GM12878 (cell line): ENCODE results near the gene LTK. TPM values are rescaled to one million over a fixed set of nuclear protein-coding genes. Genes with fewer than 3 reads are reported as not detected.

ENCODE experiments used
- ATAC-seq: fragments of 200-7000 bp; cut with Tn5 transposase; 3 replicates; pipeline ENCODE4 v1.9.1; 2020; ENCODE audit warnings: mild to moderate bottlenecking, moderate library complexity
- BruUV-seq: library from RNA; stranded (reverse); fragments of 400-500 nt; replicated peaks from 2 replicates; lab custom pipeline; 2021; lab: Mats Ljungman, UMichigan
- CTCF ChIA-PET: fragments of 300-600 bp; sonication (Branson Sonifier 250); formaldehyde crosslinking; extraction: SDS; loops from one replicate; lab custom pipeline; 2021; ENCODE audit warnings: inconsistent platforms; lab: Yijun Ruan, JAX
- POLR2A ChIA-PET: fragments of 350-600 bp; formaldehyde crosslinking; extraction: SDS; loops from one replicate; lab custom pipeline; 2021; ENCODE audit warnings: inconsistent platforms; lab: Charles Lee
- RAD21 ChIA-PET: fragments of 300-600 bp; sonication (Branson Sonifier 250); formaldehyde crosslinking; loops from one replicate; lab custom pipeline; 2023; ENCODE audit warnings: antibody characterized with exemption; ENCODE audit not compliant: unreplicated experiment; lab: Charles Lee
- SMC1A ChIA-PET: fragments of 300-600 bp; sonication (Branson Sonifier 250); formaldehyde crosslinking; loops from one replicate; lab custom pipeline; 2023; ENCODE audit not compliant: unreplicated experiment, uncharacterized antibody; lab: Charles Lee
- DNase-seq: peaks from one replicate; pipeline ENCODE4 v3.0.0-alpha.2; 2011; ENCODE audit warnings: low read depth, low spot score
- FAIRE-seq: peaks from 3 replicates; lab custom pipeline; 2011; peaks lifted over from hg19 to GRCh38; lab: Jason Lieb, UNC
- H2AFZ ChIP-seq: 2 replicates; pipeline ENCODE4 v1.6.0; 2011; ENCODE audit warnings: low read depth, low read length, control low read depth; ENCODE audit not compliant: control insufficient read depth
- H3K27ac ChIP-seq: 2 replicates; pipeline ENCODE4 v1.5.1; 2011; ENCODE audit warnings: control low read depth; ENCODE audit not compliant: control insufficient read depth, insufficient read depth
- H3K27me3 ChIP-seq, 2 experiments: replicated peaks in 1 of 2; 2 replicates each; pipeline versions ENCODE4 v1.6.0 to v1.6.1; 2011; ENCODE audit warnings: low read length in 1 of 2; ENCODE audit not compliant: control insufficient read depth in 2 of 2, insufficient read depth in 2 of 2
- H3K36me3 ChIP-seq, 2 experiments: 2 replicates each; pipeline ENCODE4 v1.5.1; 2011; ENCODE audit warnings: low read length in 1 of 2; ENCODE audit not compliant: control insufficient read depth in 2 of 2, insufficient read depth in 2 of 2
- H3K4me1 ChIP-seq: 2 replicates; pipeline ENCODE4 v1.6.1; 2011; ENCODE audit warnings: mild to moderate bottlenecking, low read length, moderate library complexity, mixed read lengths; ENCODE audit not compliant: control insufficient read depth, insufficient read depth
- H3K4me2 ChIP-seq: 2 replicates; pipeline ENCODE4 v1.6.0; 2011; ENCODE audit warnings: control low read depth; ENCODE audit not compliant: control insufficient read depth, insufficient read depth
- H3K4me3 ChIP-seq: fragments of 200-600 bp; sonication (generic); 2 replicates; pipeline ENCODE4 v1.5.1; 2016
- H3K79me2 ChIP-seq: 2 replicates; pipeline ENCODE4 v1.6.0; 2011; ENCODE audit warnings: low read length; ENCODE audit not compliant: control insufficient read depth, insufficient read depth
- H3K9ac ChIP-seq: 2 replicates; pipeline ENCODE4 v1.8.0; 2011; ENCODE audit warnings: low read length, control low read depth, mixed read lengths; ENCODE audit not compliant: control insufficient read depth, insufficient read depth
- H3K9me3 ChIP-seq: replicated peaks from 3 replicates; pipeline ENCODE4 v1.5.1; 2011; ENCODE audit warnings: mild to moderate bottlenecking, low read length; ENCODE audit not compliant: control insufficient read depth, insufficient read depth
- H4K20me1 ChIP-seq: 2 replicates; pipeline ENCODE4 v1.6.0; 2011; ENCODE audit not compliant: control insufficient read depth, insufficient read depth
- EZH2 ChIP-seq: IDR thresholded peaks from 2 replicates; pipeline ENCODE4 v1.6.1; 2012; ENCODE audit warnings: low read depth, mild to moderate bottlenecking, control low read depth, inconsistent platforms, low read length, borderline replicate concordance; ENCODE audit not compliant: control insufficient read depth
- LARP7 ChIP-seq: fragments of 450-650 bp; IDR thresholded peaks from 2 replicates; pipeline ENCODE4 v1.6.1; 2017; ENCODE audit warnings: mild to moderate bottlenecking
- MLLT1 ChIP-seq: fragments of 450-650 bp; IDR thresholded peaks from 2 replicates; pipeline ENCODE4 v1.6.1; 2016; ENCODE audit warnings: mild to moderate bottlenecking
- NR2C1 ChIP-seq: fragments of 450-650 bp; IDR thresholded peaks from 2 replicates; pipeline ENCODE4 v1.6.1; 2017; ENCODE audit warnings: antibody characterized with exemption, mild to moderate bottlenecking, moderate library complexity
- RBBP5 ChIP-seq: fragments of 200-600 bp; sonication (generic); conservative IDR thresholded peaks from 2 replicates; pipeline ENCODE4 v1.6.1; 2016
- RUNX3 ChIP-seq: IDR thresholded peaks from 2 replicates; pipeline ENCODE4 v1.6.1; 2012; ENCODE audit warnings: low read length, inconsistent platforms
- SIX5 ChIP-seq: IDR thresholded peaks from 2 replicates; pipeline ENCODE4 v1.6.1; 2011; ENCODE audit warnings: mild to moderate bottlenecking, low read depth, low read length, moderate library complexity; ENCODE audit not compliant: severe bottlenecking
- SKIL ChIP-seq: fragments of 450-650 bp; IDR thresholded peaks from 2 replicates; pipeline ENCODE4 v1.6.1; 2017; ENCODE audit warnings: mild to moderate bottlenecking, low read depth, inconsistent platforms; ENCODE audit not compliant: poor library complexity, severe bottlenecking
- SMARCA5 ChIP-seq: fragments of 450-650 bp; IDR thresholded peaks from 2 replicates; pipeline ENCODE4 v1.6.1; 2017; ENCODE audit warnings: mild to moderate bottlenecking
- SREBF1 ChIP-seq: IDR thresholded peaks from 2 replicates; pipeline ENCODE4 v1.6.1; 2012; ENCODE audit warnings: mild to moderate bottlenecking, low read length
- STAT3 ChIP-seq: IDR thresholded peaks from 2 replicates; pipeline ENCODE4 v1.6.1; 2011; ENCODE audit warnings: low read depth, low read length, improper control_type of control experiment
- SUZ12 ChIP-seq: fragments of 200-600 bp; sonication (generic); IDR thresholded peaks from one replicate; pipeline ENCODE4 v1.6.1; 2018; ENCODE audit warnings: antibody characterized with exemption, mild to moderate bottlenecking; ENCODE audit not compliant: unreplicated experiment
- USF1 ChIP-seq: IDR thresholded peaks from 2 replicates; pipeline ENCODE4 v1.6.1; 2011; ENCODE audit warnings: borderline replicate concordance, low read depth, mild to moderate bottlenecking, moderate library complexity, mixed read lengths, low read length; ENCODE audit not compliant: insufficient read depth; ENCODE audit errors: extremely low read length
- ZBED1 ChIP-seq: IDR thresholded peaks from 2 replicates; pipeline ENCODE4 v1.6.1; 2016; ENCODE audit warnings: borderline replicate concordance
- ZBTB33 ChIP-seq: fragments of 450-650 bp; IDR thresholded peaks from 2 replicates; pipeline ENCODE4 v1.6.1; 2017; ENCODE audit warnings: mild to moderate bottlenecking
- ZNF207 ChIP-seq: fragments of 450-650 bp; IDR thresholded peaks from 2 replicates; pipeline ENCODE4 v1.6.1; 2014; ENCODE audit warnings: antibody characterized with exemption, mild to moderate bottlenecking, borderline replicate concordance
- ZNF622 ChIP-seq: fragments of 450-650 bp; IDR thresholded peaks from 2 replicates; pipeline ENCODE4 v1.6.1; 2017; ENCODE audit warnings: mild to moderate bottlenecking, inconsistent platforms
- WGBS: methylation state at CpG from one replicate; pipeline ENCODE4 v1.1.6; 2016; ENCODE audit warnings: low lambda C conversion rate; ENCODE audit not compliant: insufficient replicate concordance, insufficient coverage; ENCODE audit errors: missing lambda C conversion rate; 5-methylcytosine and 5-hydroxymethylcytosine counted together
- in situ Hi-C: fragments of 300-500 bp; cut with MboI; formaldehyde crosslinking; loops from 9 replicates; pipeline ENCODE4 v1.14.3; 2018; ENCODE audit warnings: mixed read lengths
- intact Hi-C: fragments of 100-400 bp; cut with micrococcal nuclease; formaldehyde crosslinking; loops from one replicate; pipeline ENCODE4 v1.14.2; 2022; ENCODE audit not compliant: unreplicated experiment
- polyA plus RNA-seq, 11 experiments: library from polyadenylated mRNA; depleted of rRNA in 4 of 11; unstranded in 6 of 11; stranded (reverse) in 5 of 11; fragments of >200 nt; fragmentation: Nextera tagmentation in 4 of 11; fragmentation: Illumina TruSeq in 1 of 11; extraction: Ambion mirVana in 4 of 11; extraction: Trizol in 1 of 11; gene quantifications; 1 replicate in 1 of 11; 2 replicates in 10 of 11; pipeline versions ENCODE4 v1.2.1 to v1.2.3, GENCODE V29; 2011 to 2016; ENCODE audit warnings: inconsistent platforms in 2 of 11, missing spikeins in 2 of 11, low read depth in 1 of 11
- total RNA-seq, 4 experiments: library from RNA; depleted of rRNA in 3 of 4; stranded (reverse); fragments of >200 nt in 3 of 4; fragmentation: Illumina TruSeq in 1 of 4; extraction: Trizol in 1 of 4; gene quantifications; 2 replicates each; pipeline versions ENCODE4 v1.2.1 to v1.2.3, GENCODE V29; 2013 to 2021

LTK gene
- total and polyA plus RNA-seq, 10 of the 15 experiments (the other 5 are each of a cell fraction or from before 2014, with no cell fraction given) = 0.07 to 0.80 (median 0.20) TPM; not detected in 1

GRCh38 chr15:41505776-41506175 is 7.9 kb downstream of the LTK start:
- BruUV-seq = no TSS peak
- no peak for ATAC-seq
- Histone ChIP-seq H3K4me3 (no peak overlapping the region), H4K20me1 (no peaks in the 10 kb centered on the region), H3K4me1 (peaks cover 8% of the 10 kb centered on the region), H3K27me3 (peaks cover 14 to 15% of the 10 kb centered on the region in 2 experiments), H3K36me3 (no peaks in the 10 kb centered on the region), H3K79me2 (no peaks in the 10 kb centered on the region), H3K9me3 (no peaks in the 10 kb centered on the region), H2AFZ (no peak overlapping the region), H3K4me2 (no peak overlapping the region), H3K27ac (no peak overlapping the region), H3K9ac (no peak overlapping the region)
- ChIA-PET RAD21 (interaction anchor here (1.1 to 1.4 kb wide), 2 partner anchors 38 to 40 kb away, joined by 4 read pairs; no protein-coding TSS in a partner anchor), POLR2A (no interaction called here), CTCF (interaction anchor here (2.9 kb wide), 1 partner anchor 40 kb away, joined by 29 read pairs; no protein-coding TSS in a partner anchor), SMC1A (interaction anchor here (1.7 kb wide), 1 partner anchor 24 kb away, joined by 4 read pairs; no protein-coding TSS in a partner anchor)
- FAIRE-seq = no peak
- DNase-seq = no peak
- WGBS = 50% methylated on average over 4 of the region's 4 CpGs
- in situ Hi-C loops = no loop called here
- intact Hi-C loops = no loop called here
- no peak for TF ChIP-seq SUZ12
- TF ChIP-seq EZH2 = no peak
- TF ChIP-seq LARP7 = no peak
- no peak for TF ChIP-seq NR2C1
- TF ChIP-seq ZBED1 = no peak
- TF ChIP-seq SIX5 = no peak
- TF ChIP-seq RUNX3 = no peak
- no peak for TF ChIP-seq MLLT1
- no peak for TF ChIP-seq SMARCA5
- TF ChIP-seq RBBP5 = no peak
- TF ChIP-seq ZNF207 = no peak
- no peak for TF ChIP-seq SKIL
- TF ChIP-seq ZNF622 = no peak
- TF ChIP-seq SREBF1 = no peak
- no peak for TF ChIP-seq ZBTB33
- no peak for TF ChIP-seq STAT3
- no peak for TF ChIP-seq USF1
